ENCODE measurements around the gene CCP110. TPM values are rescaled to one million over a fixed set of nuclear protein-coding genes. Genes with fewer than 3 reads are reported as not detected.

The CCP110 gene
- polyA plus RNA-seq, 1 experiment, result 2.6 TPM

GRCh38 chr16:19481296-19481695 is 42.4 kb upstream of the CCP110 start:
- POLR2A ChIA-PET, result no interaction called here
- no peak for TF ChIP-seq CTCF (IDR thresholded peaks at IDR 0.05; ENCODE audit: insufficient read depth, low read depth, low read length)
- Histone ChIP-seq H3K4me3 (ENCODE audit: low read depth, low read length) (no peak overlapping the region), H3K36me3 (ENCODE audit: control insufficient read depth, insufficient read depth, low read length) (no peaks in the 10 kb centered on the region), H3K27me3 (ENCODE audit: control insufficient read depth, insufficient read depth, low read length) (no peaks in the 10 kb centered on the region)
- CTCF ChIA-PET, result no interaction called here
- DNase-seq (ENCODE audit: low read depth), result no peak

GRCh38 chr16:19481769-19482168 is 42.0 kb upstream of the CCP110 start:
- TF ChIP-seq CTCF (IDR thresholded peaks at IDR 0.05; ENCODE audit: insufficient read depth, low read depth, low read length), result no peak
- Histone ChIP-seq H3K27me3 (ENCODE audit: control insufficient read depth, insufficient read depth, low read length) (no peaks in the 10 kb centered on the region), H3K4me3 (ENCODE audit: low read depth, low read length) (no peak overlapping the region), H3K36me3 (ENCODE audit: control insufficient read depth, insufficient read depth, low read length) (no peaks in the 10 kb centered on the region)
- no peak for DNase-seq (ENCODE audit: low read depth)
- ChIA-PET CTCF (no interaction called here), POLR2A (no interaction called here)

GRCh38 chr16:19482291-19482690 is 41.5 kb upstream of the CCP110 start:
- Histone ChIP-seq H3K36me3 (ENCODE audit: control insufficient read depth, insufficient read depth, low read length) (no peaks in the 10 kb centered on the region), H3K4me3 (ENCODE audit: low read depth, low read length) (no peak overlapping the region), H3K27me3 (ENCODE audit: control insufficient read depth, insufficient read depth, low read length) (no peaks in the 10 kb centered on the region)
- ChIA-PET CTCF (no interaction called here), POLR2A (no interaction called here)
- TF ChIP-seq CTCF (IDR thresholded peaks at IDR 0.05; ENCODE audit: insufficient read depth, low read depth, low read length), result no peak
- no peak for DNase-seq (ENCODE audit: low read depth)

- DNase-seq (ENCODE audit: low read depth), result no peak
- H3K36me3 ChIP-seq (ENCODE audit: control insufficient read depth, insufficient read depth, low read length), result no peaks in the 10 kb centered on the region
- H3K27me3 ChIP-seq (ENCODE audit: control insufficient read depth, insufficient read depth, low read length), result no peaks in the 10 kb centered on the region
- CTCF ChIA-PET, result interaction anchor here (1.3 kb wide), 1 partner anchor 10 kb away, joined by 3 read pairs; no protein-coding TSS in a partner anchor
- no peak for TF ChIP-seq CTCF (IDR thresholded peaks at IDR 0.05; ENCODE audit: insufficient read depth, low read depth, low read length)
- no peak overlapping the region for H3K4me3 ChIP-seq (ENCODE audit: low read depth, low read length)
- POLR2A ChIA-PET, result no interaction called here
These were observed 39.6 kb upstream of the CCP110 start for GRCh38 chr16:19484096-19484495.

- Histone ChIP-seq H3K36me3 (ENCODE audit: control insufficient read depth, insufficient read depth, low read length) (no peaks in the 10 kb centered on the region), H3K4me3 (ENCODE audit: low read depth, low read length) (no peak overlapping the region), H3K27me3 (ENCODE audit: control insufficient read depth, insufficient read depth, low read length) (no peaks in the 10 kb centered on the region)
- ChIA-PET CTCF (no interaction called here), POLR2A (no interaction called here)
- no peak for TF ChIP-seq CTCF (IDR thresholded peaks at IDR 0.05; ENCODE audit: insufficient read depth, low read depth, low read length)
- DNase-seq (ENCODE audit: low read depth), result no peak
These were observed 38.1 kb upstream of the CCP110 start for GRCh38 chr16:19485611-19486010.
